ENCODE data around the gene RDH14. TPM values are rescaled to one million over a fixed set of nuclear protein-coding genes. Genes with fewer than 3 reads are reported as not detected.

RDH14 gene
- total RNA-seq, 1 experiment from 2014 or later = 17.0 TPM

DNA sequence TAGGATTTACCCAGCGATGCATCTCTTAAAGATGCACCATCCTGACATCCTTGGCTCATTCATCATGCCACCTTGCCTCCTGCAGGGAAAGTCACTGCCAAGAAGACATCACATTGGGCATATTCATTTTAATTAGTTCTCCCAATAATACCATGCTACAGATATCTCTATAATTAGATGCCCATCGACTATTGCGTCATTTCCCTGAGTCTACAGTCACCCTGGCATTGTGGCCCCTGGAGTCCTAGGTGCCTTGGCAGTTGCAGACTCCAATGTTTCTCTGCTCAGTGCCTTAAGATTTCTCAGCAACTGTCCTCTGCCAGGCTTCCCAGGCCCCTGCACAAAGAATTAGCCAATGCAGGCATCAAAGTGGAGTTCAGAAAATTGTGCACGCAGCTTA is 32.6 kb downstream of the RDH14 start:
- Histone ChIP-seq H3K27me3 (replicated peaks; ENCODE audit: control insufficient read depth, insufficient read depth, low read length) (no peaks in the 10 kb centered on the region), H3K9me3 (no peaks in the 10 kb centered on the region), H3K4me3 (ENCODE audit: low read depth, low read length) (no peak overlapping the region), H3K36me3 (ENCODE audit: control insufficient read depth, insufficient read depth, low read length) (no peaks in the 10 kb centered on the region), H3K4me1 (no peaks in the 10 kb centered on the region)
- POLR2A ChIA-PET = no interaction called here
- CTCF ChIA-PET = no interaction called here
- H3K36me3 Mint-ChIP-seq (ENCODE audit: insufficient read depth, unreplicated experiment) = no peaks in the 10 kb centered on the region
- intact Hi-C loops (cut with micrococcal nuclease; ENCODE audit: unreplicated experiment) = no loop called here
- peaks cover 11% of the 10 kb centered on the region for H3K4me1 Mint-ChIP-seq (ENCODE audit: low read depth, unreplicated experiment)
- H3K9me3 Mint-ChIP-seq (ENCODE audit: unreplicated experiment) = no peaks in the 10 kb centered on the region
- H3K27ac Mint-ChIP-seq (ENCODE audit: unreplicated experiment) = no peak overlapping the region
- TF ChIP-seq, protein P1, sequence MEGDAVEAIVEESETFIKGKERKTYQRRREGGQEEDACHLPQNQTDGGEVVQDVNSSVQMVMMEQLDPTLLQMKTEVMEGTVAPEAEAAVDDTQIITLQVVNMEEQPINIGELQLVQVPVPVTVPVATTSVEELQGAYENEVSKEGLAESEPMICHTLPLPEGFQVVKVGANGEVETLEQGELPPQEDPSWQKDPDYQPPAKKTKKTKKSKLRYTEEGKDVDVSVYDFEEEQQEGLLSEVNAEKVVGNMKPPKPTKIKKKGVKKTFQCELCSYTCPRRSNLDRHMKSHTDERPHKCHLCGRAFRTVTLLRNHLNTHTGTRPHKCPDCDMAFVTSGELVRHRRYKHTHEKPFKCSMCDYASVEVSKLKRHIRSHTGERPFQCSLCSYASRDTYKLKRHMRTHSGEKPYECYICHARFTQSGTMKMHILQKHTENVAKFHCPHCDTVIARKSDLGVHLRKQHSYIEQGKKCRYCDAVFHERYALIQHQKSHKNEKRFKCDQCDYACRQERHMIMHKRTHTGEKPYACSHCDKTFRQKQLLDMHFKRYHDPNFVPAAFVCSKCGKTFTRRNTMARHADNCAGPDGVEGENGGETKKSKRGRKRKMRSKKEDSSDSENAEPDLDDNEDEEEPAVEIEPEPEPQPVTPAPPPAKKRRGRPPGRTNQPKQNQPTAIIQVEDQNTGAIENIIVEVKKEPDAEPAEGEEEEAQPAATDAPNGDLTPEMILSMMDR (IDR thresholded peaks at IDR 0.05; ENCODE audit: insufficient read depth in 1 of 2, low read depth in 1 of 2, low read length in 1 of 2, severe bottlenecking in 1 of 2, unreplicated experiment in 1 of 2) = no peak
- no TSS peak for BruUV-seq (replicated peaks)
- no peak for DNase-seq
- no peak overlapping the region for H3K4me3 Mint-ChIP-seq (ENCODE audit: unreplicated experiment)
- H3K27me3 Mint-ChIP-seq (ENCODE audit: insufficient read depth, unreplicated experiment) = no peaks in the 10 kb centered on the region

GRCh38 chr2:18527326-18527725 is 33.1 kb downstream of the RDH14 start:
- CTCF ChIA-PET = no interaction called here
- no TSS peak for BruUV-seq (replicated peaks)
- no peaks in the 10 kb centered on the region for H3K9me3 ChIP-seq
- H3K4me1 Mint-ChIP-seq (ENCODE audit: low read depth, unreplicated experiment) = peaks cover 11% of the 10 kb centered on the region
- DNase-seq = no peak
- H3K4me3 ChIP-seq (ENCODE audit: low read depth, low read length) = no peak overlapping the region
- POLR2A ChIA-PET = no interaction called here
- 0 out of 2 replicates have a peak, but pooled peaks cover 3% of the 10 kb centered on the region for H3K4me1 ChIP-seq
- no peaks in the 10 kb centered on the region for H3K36me3 ChIP-seq (ENCODE audit: control insufficient read depth, insufficient read depth, low read length)
- no peaks in the 10 kb centered on the region for H3K9me3 Mint-ChIP-seq (ENCODE audit: unreplicated experiment)
- H3K27me3 Mint-ChIP-seq (ENCODE audit: insufficient read depth, unreplicated experiment) = no peaks in the 10 kb centered on the region
- intact Hi-C loops (cut with micrococcal nuclease; ENCODE audit: unreplicated experiment) = no loop called here
- H3K36me3 Mint-ChIP-seq (ENCODE audit: insufficient read depth, unreplicated experiment) = no peaks in the 10 kb centered on the region
- no peak overlapping the region for H3K4me3 Mint-ChIP-seq (ENCODE audit: unreplicated experiment)
- TF ChIP-seq, protein P1 (IDR thresholded peaks at IDR 0.05; ENCODE audit: insufficient read depth in 1 of 2, low read depth in 1 of 2, low read length in 1 of 2, severe bottlenecking in 1 of 2, unreplicated experiment in 1 of 2) = no peak
- no peaks in the 10 kb centered on the region for H3K27me3 ChIP-seq (replicated peaks; ENCODE audit: control insufficient read depth, insufficient read depth, low read length)
- no peak overlapping the region for H3K27ac Mint-ChIP-seq (ENCODE audit: unreplicated experiment)

DNA sequence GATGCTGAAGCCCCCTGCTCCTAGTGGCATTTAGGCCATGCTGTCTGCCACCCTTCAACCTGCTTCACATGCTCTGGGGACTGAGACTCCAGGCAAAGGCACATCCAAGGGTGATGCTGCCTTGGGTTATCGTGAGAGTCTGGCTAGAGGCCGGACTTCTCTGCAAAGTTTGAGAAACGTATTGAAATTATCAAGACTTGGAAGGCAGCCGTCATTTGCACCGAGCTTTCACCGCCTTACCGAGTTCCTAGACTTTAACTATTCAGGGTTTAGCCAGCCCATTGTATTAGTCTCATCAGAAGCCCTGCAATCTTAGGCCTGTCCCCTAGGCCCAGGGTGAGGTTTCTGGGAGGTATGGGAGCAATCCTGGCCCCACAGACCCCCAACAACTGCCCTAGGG is 34.0 kb downstream of the RDH14 start:
- peaks cover 9% of the 10 kb centered on the region for H3K4me1 Mint-ChIP-seq (ENCODE audit: low read depth, unreplicated experiment)
- H3K36me3 Mint-ChIP-seq (ENCODE audit: insufficient read depth, unreplicated experiment) = no peaks in the 10 kb centered on the region
- H3K27me3 Mint-ChIP-seq (ENCODE audit: insufficient read depth, unreplicated experiment) = no peaks in the 10 kb centered on the region
- Histone ChIP-seq H3K4me3 (ENCODE audit: low read depth, low read length) (no peak overlapping the region), H3K36me3 (ENCODE audit: control insufficient read depth, insufficient read depth, low read length) (no peaks in the 10 kb centered on the region), H3K9me3 (no peaks in the 10 kb centered on the region), H3K27me3 (replicated peaks; ENCODE audit: control insufficient read depth, insufficient read depth, low read length) (no peaks in the 10 kb centered on the region), H3K4me1 (0 out of 2 replicates have a peak, but pooled peaks cover 4% of the 10 kb centered on the region)
- intact Hi-C loops (cut with micrococcal nuclease; ENCODE audit: unreplicated experiment) = no loop called here
- BruUV-seq (replicated peaks) = no TSS peak
- POLR2A ChIA-PET = no interaction called here
- H3K27ac Mint-ChIP-seq (ENCODE audit: unreplicated experiment) = no peak overlapping the region
- H3K9me3 Mint-ChIP-seq (ENCODE audit: unreplicated experiment) = no peaks in the 10 kb centered on the region
- no peak overlapping the region for H3K4me3 Mint-ChIP-seq (ENCODE audit: unreplicated experiment)
- CTCF ChIA-PET = no interaction called here
- TF ChIP-seq, protein P1 (IDR thresholded peaks at IDR 0.05; ENCODE audit: insufficient read depth in 1 of 2, low read depth in 1 of 2, low read length in 1 of 2, severe bottlenecking in 1 of 2, unreplicated experiment in 1 of 2) = no peak
- DNase-seq = no peak

Measured in Caco-2 (cell line).